ENCODE results near the gene CFAP54.
"Not testable (repeated sequence)": the region's sequence is repeated elsewhere in the genome, so short reads cannot be mapped to it uniquely, and the experiment has no call there.

Gene CFAP54

GRCh38 chr12:96635844-96636243, 146.5 kb downstream of the CFAP54 start:
- ATAC-seq: no peak

GRCh38 chr12:96636895-96637294, 147.5 kb downstream of the CFAP54 start:
- ATAC-seq: no peak

- ATAC-seq: no peak
Observed at GRCh38 chr12:96648923-96649322, 159.5 kb downstream of the CFAP54 start.

GRCh38 chr12:96652870-96653269, 163.5 kb downstream of the CFAP54 start:
- ATAC-seq: no peak

GRCh38 chr12:96658075-96658474, 168.7 kb downstream of the CFAP54 start:
- ATAC-seq: no peak

- ATAC-seq: no peak
Observed at GRCh38 chr12:96669786-96670185, 180.4 kb downstream of the CFAP54 start.

GRCh38 chr12:96670334-96670899, 181.0 kb downstream of the CFAP54 start:
- no peak for ATAC-seq

GRCh38 chr12:96675519-96675918, 186.1 kb downstream of the CFAP54 start:
- not testable (repeated sequence) for ATAC-seq

- ATAC-seq: no peak
Observed at GRCh38 chr12:96677363-96677762, 188.0 kb downstream of the CFAP54 start.

- ATAC-seq: no peak
Observed at GRCh38 chr12:96687719-96688118, 198.3 kb downstream of the CFAP54 start.

GRCh38 chr12:96698521-96698920, 209.1 kb downstream of the CFAP54 start:
- no peak for ATAC-seq

GRCh38 chr12:96698965-96699364, 209.6 kb downstream of the CFAP54 start:
- ATAC-seq: no peak

- no peak for ATAC-seq
Observed at GRCh38 chr12:96701856-96702255, 212.5 kb downstream of the CFAP54 start.

- no peak for ATAC-seq
Observed at GRCh38 chr12:96710127-96710745, 220.9 kb downstream of the CFAP54 start.

- ATAC-seq: no peak
Observed at GRCh38 chr12:96711364-96711763, 222.0 kb downstream of the CFAP54 start.

- ATAC-seq: no peak
Observed at GRCh38 chr12:96714199-96714598, 224.8 kb downstream of the CFAP54 start.

GRCh38 chr12:96719660-96720362, 230.4 kb downstream of the CFAP54 start:
- ATAC-seq: peak; percentile 86 to 89

- peak; percentile 47 to 56 for ATAC-seq
Observed at GRCh38 chr12:96720363-96720705, 231.0 kb downstream of the CFAP54 start.

- not testable (repeated sequence) for ATAC-seq
Observed at GRCh38 chr12:96729466-96729865, 240.1 kb downstream of the CFAP54 start.

GRCh38 chr12:96729886-96730285, 240.5 kb downstream of the CFAP54 start:
- ATAC-seq: no peak

- no peak for ATAC-seq
Observed at GRCh38 chr12:96743606-96744005, 254.2 kb downstream of the CFAP54 start.

GRCh38 chr12:96749999-96750398, 260.6 kb downstream of the CFAP54 start:
- no peak for ATAC-seq

- ATAC-seq: no peak
Observed at GRCh38 chr12:96751626-96752025, 262.2 kb downstream of the CFAP54 start.

- no peak for ATAC-seq
Observed at GRCh38 chr12:96752211-96752610, 262.8 kb downstream of the CFAP54 start.
